Endodermal cell (in vitro differentiated cells): ENCODE results near the gene INO80C. TPM values are rescaled to one million over a fixed set of nuclear protein-coding genes. Genes with fewer than 3 reads are reported as not detected.

Source experiments
- DNase-seq: peaks from one replicate; pipeline ENCODE4 v3.0.0-alpha.2; 2017
- H3K27ac ChIP-seq: 2 replicates; pipeline ENCODE4 v1.5.1; 2013; ENCODE audit warnings: mild to moderate bottlenecking, low read depth, low read length, moderate library complexity
- H3K27me3 ChIP-seq: 2 replicates; pipeline ENCODE4 v1.6.1; 2013; ENCODE audit warnings: mild to moderate bottlenecking, low read length, moderate library complexity; ENCODE audit not compliant: insufficient read depth, control insufficient read depth, poor library complexity, severe bottlenecking
- H3K36me3 ChIP-seq: 2 replicates; pipeline ENCODE4 v1.7.0; 2013; ENCODE audit warnings: mild to moderate bottlenecking, low read length, moderate library complexity; ENCODE audit not compliant: control insufficient read depth, insufficient read depth
- H3K4me1 ChIP-seq: one replicate; pipeline ENCODE4 v1.7.0; 2013; ENCODE audit warnings: low read length; ENCODE audit not compliant: control insufficient read depth, insufficient read depth
- H3K4me3 ChIP-seq: 2 replicates; pipeline ENCODE4 v1.5.1; 2013; ENCODE audit warnings: mild to moderate bottlenecking, low read length, moderate library complexity
- H3K9ac ChIP-seq: 2 replicates; pipeline ENCODE4 v1.6.1; 2013; ENCODE audit warnings: mild to moderate bottlenecking, low read length, moderate library complexity; ENCODE audit not compliant: poor library complexity, severe bottlenecking; ENCODE audit errors: extremely low read depth
- H3K9me3 ChIP-seq: 2 replicates; pipeline ENCODE4 v1.6.1; 2013; ENCODE audit warnings: mild to moderate bottlenecking, low read length, moderate library complexity; ENCODE audit not compliant: control insufficient read depth
- H3K27ac Mint-ChIP-seq: 2 replicates; pipeline ENCODE4 v1.8.0; 2020; ENCODE audit warnings: mixed read lengths
- H3K27me3 Mint-ChIP-seq: 2 replicates; pipeline ENCODE4 v1.8.0; 2021; ENCODE audit warnings: mild to moderate bottlenecking, mixed read lengths; ENCODE audit not compliant: insufficient read depth
- H3K36me3 Mint-ChIP-seq: 2 replicates; pipeline ENCODE4 v1.8.0; 2020; ENCODE audit warnings: low read depth, mixed read lengths
- H3K4me1 Mint-ChIP-seq: 2 replicates; pipeline ENCODE4 v1.8.0; 2020; ENCODE audit warnings: mixed read lengths
- H3K4me3 Mint-ChIP-seq: 2 replicates; pipeline ENCODE4 v1.8.0; 2020; ENCODE audit warnings: mild to moderate bottlenecking, moderate library complexity, mixed read lengths
- H3K9me3 Mint-ChIP-seq: 2 replicates; pipeline ENCODE4 v1.8.0; 2020; ENCODE audit warnings: mild to moderate bottlenecking, mixed read lengths
- CTCF ChIP-seq: fragments of 200-600 bp; sonication (generic); conservative IDR thresholded peaks from 2 replicates; pipeline ENCODE4 v1.5.0; 2021; ENCODE audit warnings: antibody characterized with exemption, mild to moderate bottlenecking
- WGBS, 2 experiments: methylation state at CpG; one replicate each; pipeline versions ENCODE4 v1.1.5 to v1.1.7; 2013; ENCODE audit warnings: missing lambda C conversion rate in 2 of 2, mixed read lengths in 1 of 2; ENCODE audit not compliant: insufficient coverage in 1 of 2, insufficient read length in 1 of 2; 5-methylcytosine and 5-hydroxymethylcytosine counted together
- total RNA-seq, 2 donors: library from RNA; stranded (reverse); fragmentation: NEBNext Ultra II Directional in 1 of 2; extraction: Animal tissue kit (Norgen Biotek cat#: 25700) in 1 of 2; gene quantifications; 2 replicates in 1 of 2; 3 replicates in 1 of 2; pipeline ENCODE4 v1.2.1, GENCODE V29; 2021

INO80C gene
- total RNA-seq, 2 donors from 2014 or later, result 31.1 to 31.9 TPM

- whole genome bisulfite sequencing, 2 experiments, result 58 to 69% methylated on average over 6 of the region's 6 CpGs
- Mint-ChIP-seq H3K27me3 (peaks cover 2% of the 10 kb centered on the region), H3K4me1 (peaks cover 36% of the 10 kb centered on the region), H3K36me3 (no peaks in the 10 kb centered on the region), H3K9me3 (no peaks in the 10 kb centered on the region), H3K27ac (no peak overlapping the region), H3K4me3 (no peak overlapping the region)
- H3K4me3 ChIP-seq, result no peak overlapping the region
- no peaks in the 10 kb centered on the region for H3K27me3 ChIP-seq
- H3K36me3 ChIP-seq, result no peaks in the 10 kb centered on the region
- no peak overlapping the region for H3K27ac ChIP-seq
- H3K9me3 ChIP-seq, result no peaks in the 10 kb centered on the region
- H3K9ac ChIP-seq, result no peak overlapping the region
- H3K4me1 ChIP-seq, result peaks cover 11% of the 10 kb centered on the region
- DNase-seq, result no peak
- TF ChIP-seq CTCF, result no peak
These were observed 17.8 kb upstream of the INO80C start for GRCh38 chr18:35515460-35516130.

- no peak for TF ChIP-seq CTCF
- Histone ChIP-seq H3K27me3 (no peaks in the 10 kb centered on the region), H3K4me3 (no peak overlapping the region), H3K9ac (no peak overlapping the region), H3K9me3 (no peaks in the 10 kb centered on the region), H3K4me1 (peaks cover 11% of the 10 kb centered on the region), H3K27ac (no peak overlapping the region), H3K36me3 (no peaks in the 10 kb centered on the region)
- Mint-ChIP-seq H3K27me3 (peaks cover 2% of the 10 kb centered on the region), H3K4me3 (no peak overlapping the region), H3K9me3 (no peaks in the 10 kb centered on the region), H3K4me1 (peaks cover 36% of the 10 kb centered on the region), H3K36me3 (no peaks in the 10 kb centered on the region), H3K27ac (no peak overlapping the region)
- DNase-seq, result no peak
- 93 to 100% methylated on average over 2 to 7 of the region's 7 CpGs for WGBS, 2 experiments
These were observed 17.1 kb upstream of the INO80C start for GRCh38 chr18:35514752-35515459.

GRCh38 chr18:35514283-35514682, 16.5 kb upstream of the INO80C start:
- no peaks in the 10 kb centered on the region for H3K9me3 ChIP-seq
- no peak overlapping the region for H3K4me3 ChIP-seq
- Mint-ChIP-seq H3K27me3 (no peaks in the 10 kb centered on the region), H3K9me3 (no peaks in the 10 kb centered on the region), H3K36me3 (no peaks in the 10 kb centered on the region), H3K4me1 (peaks cover 33% of the 10 kb centered on the region), H3K27ac (no peak overlapping the region), H3K4me3 (no peak overlapping the region)
- H3K4me1 ChIP-seq, result peaks cover 11% of the 10 kb centered on the region
- no peak overlapping the region for H3K27ac ChIP-seq
- DNase-seq, result no peak
- H3K27me3 ChIP-seq, result no peaks in the 10 kb centered on the region
- 92% methylated on average over 2 of the region's 2 CpGs; no CpG with 5 or more reads in 1 of the 2 experiments for WGBS, 2 experiments
- no peak for TF ChIP-seq CTCF
- no peak overlapping the region for H3K9ac ChIP-seq
- H3K36me3 ChIP-seq, result no peaks in the 10 kb centered on the region
